IMR-90 (cell line): Measurements from ENCODE around the gene SPATA16. TPM values are rescaled to one million over a fixed set of nuclear protein-coding genes. Genes with fewer than 3 reads are reported as not detected.

Source experiments
- ATAC-seq: fragments of 200-7000 bp; cut with Tn5 transposase; 2 replicates; pipeline ENCODE4 v1.9.1; 2020; ENCODE audit warnings: low read depth, mild to moderate bottlenecking, moderate library complexity
- BruUV-seq: library from RNA; stranded (reverse); fragments of 400-500 nt; replicated peaks from 2 replicates; lab custom pipeline; 2021; lab: Mats Ljungman, UMichigan
- CTCF ChIA-PET: fragments of 300-600 bp; formaldehyde crosslinking; extraction: SDS; loops from one replicate; lab custom pipeline; 2021; ENCODE audit warnings: antibody characterized with exemption; lab: Yijun Ruan, JAX
- POLR2A ChIA-PET: fragments of 300-600 bp; sonication (Branson Sonifier 250); formaldehyde crosslinking; loops from one replicate; lab custom pipeline; 2022; ENCODE audit warnings: antibody characterized with exemption; ENCODE audit not compliant: unreplicated experiment; lab: Charles Lee
- DNase-seq: peaks from one replicate; pipeline ENCODE4 v3.0.0; 2013
- H2AFZ ChIP-seq: replicated peaks from 2 replicates; pipeline ENCODE3; 2013; ENCODE audit warnings: low read length, mild to moderate bottlenecking; ENCODE audit not compliant: poor library complexity
- H2AK5ac ChIP-seq: 2 replicates; pipeline ENCODE4 v1.6.1; 2013; ENCODE audit warnings: low read depth, low read length, inconsistent platforms
- H2AK9ac ChIP-seq: replicated peaks from 2 replicates; pipeline ENCODE3; 2013; ENCODE audit warnings: mild to moderate bottlenecking, low read depth, low read length, moderate library complexity; ENCODE audit not compliant: poor library complexity
- H2BK120ac ChIP-seq: 2 replicates; pipeline ENCODE4 v1.6.1; 2013; ENCODE audit warnings: low read depth, low read length, inconsistent platforms
- H2BK15ac ChIP-seq: 3 replicates; pipeline ENCODE4 v1.6.1; 2013; ENCODE audit warnings: low read depth, low read length, inconsistent platforms
- H2BK20ac ChIP-seq: 2 replicates; pipeline ENCODE4 v1.6.1; 2013; ENCODE audit warnings: low read depth, mild to moderate bottlenecking, inconsistent platforms, low read length, moderate library complexity
- H2BK5ac ChIP-seq: 2 replicates; pipeline ENCODE4 v1.6.1; 2013; ENCODE audit warnings: mild to moderate bottlenecking, low read depth, low read length, inconsistent platforms; ENCODE audit not compliant: poor library complexity, severe bottlenecking
- H3K14ac ChIP-seq: replicated peaks from 2 replicates; pipeline ENCODE4 v1.6.1; 2013; ENCODE audit warnings: low read depth, low read length, inconsistent platforms
- H3K18ac ChIP-seq: 2 replicates; pipeline ENCODE4 v1.6.1; 2013; ENCODE audit warnings: low read depth, low read length, control low read depth
- H3K23ac ChIP-seq: 2 replicates; pipeline ENCODE4 v1.6.1; 2013; ENCODE audit warnings: low read depth, low read length, inconsistent platforms
- H3K27ac ChIP-seq: 2 replicates; pipeline ENCODE4 v1.5.1; 2013; ENCODE audit warnings: mild to moderate bottlenecking, control low read depth, low read length; ENCODE audit not compliant: insufficient read depth
- H3K27me3 ChIP-seq: 2 replicates; pipeline ENCODE4 v1.6.1; 2013; ENCODE audit warnings: low read length; ENCODE audit not compliant: control insufficient read depth, insufficient read depth
- H3K36me3 ChIP-seq: 2 replicates; pipeline ENCODE4 v1.6.1; 2013; ENCODE audit warnings: low read length, mixed read lengths; ENCODE audit not compliant: control insufficient read depth, insufficient read depth
- H3K4ac ChIP-seq: 2 replicates; pipeline ENCODE4 v1.6.1; 2013; ENCODE audit warnings: low read depth, low read length, inconsistent platforms
- H3K4me1 ChIP-seq: 2 replicates; pipeline ENCODE4 v1.6.1; 2013; ENCODE audit warnings: low read length, mixed read lengths; ENCODE audit not compliant: control insufficient read depth, insufficient read depth
- H3K4me2 ChIP-seq: 2 replicates; pipeline ENCODE4 v1.6.1; 2013; ENCODE audit warnings: low read depth, mild to moderate bottlenecking, control low read depth, low read length, moderate library complexity
- H3K4me3 ChIP-seq: 2 replicates; pipeline ENCODE4 v1.5.1; 2013; ENCODE audit warnings: low read depth, mild to moderate bottlenecking, control low read depth, low read length, moderate library complexity; ENCODE audit not compliant: insufficient read depth
- H3K56ac ChIP-seq: 2 replicates; pipeline ENCODE4 v1.6.1; 2013; ENCODE audit warnings: low read length, inconsistent platforms; ENCODE audit not compliant: insufficient read depth; ENCODE audit errors: extremely low read depth
- H3K79me1 ChIP-seq, 2 experiments: 2 replicates each; pipeline ENCODE4 v1.6.1; 2013; ENCODE audit warnings: low read length in 2 of 2, inconsistent platforms in 1 of 2, low read depth in 1 of 2
- H3K9ac ChIP-seq: 2 replicates; pipeline ENCODE4 v1.6.1; 2013; ENCODE audit warnings: low read depth, low read length, control low read depth
- H3K9me1 ChIP-seq: 2 replicates; pipeline ENCODE4 v1.6.1; 2013; ENCODE audit warnings: low read length, inconsistent platforms; ENCODE audit not compliant: insufficient read depth
- H3K9me3 ChIP-seq: 2 replicates; pipeline ENCODE4 v1.6.1; 2013; ENCODE audit warnings: low read length; ENCODE audit not compliant: control insufficient read depth, insufficient read depth
- H4K20me1 ChIP-seq: 2 replicates; pipeline ENCODE4 v1.6.1; 2013; ENCODE audit warnings: low read length, inconsistent platforms; ENCODE audit not compliant: insufficient read depth
- H4K5ac ChIP-seq: 2 replicates; pipeline ENCODE4 v1.6.1; 2013; ENCODE audit warnings: mild to moderate bottlenecking, low read depth, low read length, control low read depth
- H4K8ac ChIP-seq, 2 experiments: 2 replicates each; pipeline ENCODE4 v1.6.1; 2013; ENCODE audit warnings: low read depth in 2 of 2, low read length in 2 of 2, control low read depth in 1 of 2, inconsistent platforms in 1 of 2
- H4K91ac ChIP-seq: 2 replicates; pipeline ENCODE4 v1.6.1; 2013; ENCODE audit warnings: low read depth, low read length, inconsistent platforms; ENCODE audit not compliant: insufficient read depth
- BHLHE40 ChIP-seq: fragments of 150-350 bp; IDR thresholded peaks from 2 replicates; pipeline ENCODE4 v1.6.1; 2016; ENCODE audit warnings: mild to moderate bottlenecking, low read depth, low read length
- CEBPB ChIP-seq: IDR thresholded peaks from 2 replicates; pipeline ENCODE4 v1.6.1; 2012; ENCODE audit warnings: low read depth, low read length, improper control_type of control experiment
- CTCF ChIP-seq: conservative IDR thresholded peaks from 2 replicates; pipeline ENCODE4 v1.5.1; 2012; ENCODE audit warnings: mild to moderate bottlenecking, low read depth, low read length, improper control_type of control experiment
- MAZ ChIP-seq: IDR thresholded peaks from 2 replicates; pipeline ENCODE4 v1.6.1; 2012; ENCODE audit warnings: low read depth, mild to moderate bottlenecking, low read length, improper control_type of control experiment, moderate library complexity, borderline replicate concordance
- RCOR1 ChIP-seq: IDR thresholded peaks from 2 replicates; pipeline ENCODE4 v1.6.1; 2012; ENCODE audit warnings: mild to moderate bottlenecking, low read length, improper control_type of control experiment; ENCODE audit not compliant: insufficient replicate concordance
- SMC3 ChIP-seq: fragments of 150-350 bp; IDR thresholded peaks from 2 replicates; pipeline ENCODE4 v1.6.1; 2016; ENCODE audit warnings: low read depth, mild to moderate bottlenecking, antibody characterized with exemption, low read length, moderate library complexity
- USF2 ChIP-seq: fragments of 150-350 bp; IDR thresholded peaks from 2 replicates; pipeline ENCODE4 v1.6.1; 2017; ENCODE audit warnings: mild to moderate bottlenecking, antibody characterized with exemption, low read length, low read depth
- WGBS, 2 experiments: methylation state at CpG; one replicate each; pipeline versions ENCODE4 v1.1.5 to v1.1.7; 2013; ENCODE audit warnings: missing lambda C conversion rate in 2 of 2; ENCODE audit not compliant: insufficient read length in 1 of 2; ENCODE audit errors: extremely low coverage in 2 of 2; 5-methylcytosine and 5-hydroxymethylcytosine counted together
- dilution Hi-C: fragments of 300-500 bp; cut with HindIII; formaldehyde crosslinking; loops from one replicate; pipeline ENCODE4 v1.14.3; 2018; ENCODE audit warnings: low sequenced_read_pairs; ENCODE audit not compliant: unreplicated experiment
- in situ Hi-C: fragments of 300-500 bp; cut with MboI; formaldehyde crosslinking; loops from 3 replicates; pipeline ENCODE4 v1.14.3; 2019; ENCODE audit warnings: low sequenced_read_pairs, inconsistent platforms, mixed read lengths
- intact Hi-C: fragments of 100-400 bp; cut with micrococcal nuclease; formaldehyde crosslinking; loops from 2 replicates; pipeline ENCODE4 v1.10.0; 2022
- polyA plus RNA-seq, 3 experiments: library from polyadenylated mRNA; depleted of rRNA; stranded (reverse); fragments of >200 nt; gene quantifications; 2 replicates each; pipeline ENCODE4 v1.2.3, GENCODE V29; 2012; ENCODE audit warnings: low replicate concordance in 1 of 3
- total RNA-seq: library from RNA; depleted of rRNA; stranded (reverse); fragments of >200 nt; gene quantifications from 2 replicates; pipeline ENCODE4 v1.2.3, GENCODE V29; 2012

The SPATA16 gene
- total and polyA plus RNA-seq, 2 of the 4 experiments (the other 2 are of a cell fraction) = not detected

GRCh38 chr3:173027429-173027828 is 113.6 kb downstream of the SPATA16 start:
- no peak overlapping the region for H2BK20ac ChIP-seq
- no peak overlapping the region for H2AK9ac ChIP-seq
- no peak overlapping the region for H2BK120ac ChIP-seq
- H3K23ac ChIP-seq = no peak overlapping the region
- no peaks in the 10 kb centered on the region for H4K20me1 ChIP-seq
- no peak overlapping the region for H2AFZ ChIP-seq
- H3K4me3 ChIP-seq = no peak overlapping the region
- no peak overlapping the region for H3K56ac ChIP-seq
- H2AK5ac ChIP-seq = no peak overlapping the region
- H3K4me2 ChIP-seq = no peak overlapping the region
- in situ Hi-C loops (no loop called here), intact Hi-C loops (no loop called here), dilution Hi-C loops (no loop called here)
- H3K36me3 ChIP-seq = no peaks in the 10 kb centered on the region
- H3K4ac ChIP-seq = no peak overlapping the region
- H3K27me3 ChIP-seq = no peaks in the 10 kb centered on the region
- H2BK15ac ChIP-seq = no peak overlapping the region
- no peaks in the 10 kb centered on the region for H3K9me3 ChIP-seq
- no peak overlapping the region for H2BK5ac ChIP-seq
- ATAC-seq (no peak), DNase-seq (no peak)
- no peak overlapping the region for H3K27ac ChIP-seq
- H3K9me1 ChIP-seq = no peaks in the 10 kb centered on the region
- no peak overlapping the region for H3K14ac ChIP-seq
- BruUV-seq = no TSS peak
- no peak overlapping the region for H3K9ac ChIP-seq
- H4K5ac ChIP-seq = no peak overlapping the region
- H3K18ac ChIP-seq = no peak overlapping the region
- no peak overlapping the region for H4K8ac ChIP-seq
- no peaks in the 10 kb centered on the region for H3K4me1 ChIP-seq
- H4K91ac ChIP-seq = no peak overlapping the region
- no peaks in the 10 kb centered on the region for H3K79me1 ChIP-seq
- ChIA-PET CTCF (no interaction called here), POLR2A (no interaction called here)
- WGBS, 2 experiments = no CpG with 5 or more reads among the region's 1 CpG
- TF ChIP-seq RCOR1 = no peak
- no peak for TF ChIP-seq BHLHE40
- no peak for TF ChIP-seq CTCF
- no peak for TF ChIP-seq CEBPB
- TF ChIP-seq USF2 = no peak
- no peak for TF ChIP-seq MAZ
- TF ChIP-seq SMC3 = no peak
